ENCODE data around the gene AP2A2. TPM values are rescaled to one million over a fixed set of nuclear protein-coding genes. Genes with fewer than 3 reads are reported as not detected.

The AP2A2 gene
- total RNA-seq, 2 donors from 2014 or later = 79.4 to 97.7 TPM

DNA sequence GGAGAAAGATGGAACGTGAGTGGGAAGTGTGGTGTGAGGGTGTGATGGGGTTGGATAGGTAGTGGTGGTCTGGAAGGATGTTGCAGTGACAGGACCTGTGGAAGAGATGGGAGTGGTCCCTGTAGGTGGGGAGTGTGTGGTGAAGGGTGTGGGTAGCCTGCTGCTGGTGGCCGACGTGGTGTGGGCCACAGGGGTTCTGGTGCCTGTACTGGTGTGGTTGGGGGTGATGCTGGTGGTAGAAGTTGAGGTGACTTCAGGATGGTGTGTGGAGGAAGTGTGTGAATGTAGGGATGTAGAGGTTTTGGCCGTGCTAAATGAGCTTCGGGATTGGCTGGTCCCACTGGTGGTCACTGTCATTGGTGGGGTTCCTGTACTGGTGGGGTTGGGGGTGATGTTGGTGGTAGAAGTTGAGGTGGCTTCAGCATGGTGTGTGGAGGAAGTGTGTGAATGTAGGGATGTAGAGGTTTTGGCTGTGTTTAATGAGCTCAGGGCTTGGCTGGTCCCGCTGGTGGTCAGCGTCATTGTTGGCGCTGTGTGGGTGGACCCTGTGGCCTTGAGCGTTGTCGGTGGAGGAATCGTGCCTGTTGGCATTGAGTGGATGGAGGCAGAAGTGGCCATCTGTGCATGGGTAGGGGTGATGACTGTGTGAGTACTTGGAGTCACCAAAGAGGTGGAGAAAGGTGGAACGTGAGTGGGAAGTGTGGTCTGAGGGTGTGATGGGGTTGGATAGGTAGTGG lies 91.8 kb downstream of the AP2A2 start:
- Histone ChIP-seq H3K9me3 (ENCODE audit: control insufficient read depth, low read length) (no peaks in the 10 kb centered on the region), H3K4me3 (ENCODE audit: low read length) (no peak overlapping the region), H3K4me1 (ENCODE audit: control insufficient read depth, insufficient read depth, low read length) (no peaks in the 10 kb centered on the region), H3K27me3 (ENCODE audit: control insufficient read depth, insufficient read depth, low read length, poor library complexity, severe bottlenecking) (no peaks in the 10 kb centered on the region), H3K9ac (ENCODE audit: extremely low read depth, low read length, poor library complexity, severe bottlenecking) (no peak overlapping the region), H3K36me3 (ENCODE audit: control insufficient read depth, insufficient read depth, low read length) (no peaks in the 10 kb centered on the region), H3K27ac (ENCODE audit: low read depth, low read length) (no peak overlapping the region)
- DNase-seq = no peak
- TF ChIP-seq, protein P1, sequence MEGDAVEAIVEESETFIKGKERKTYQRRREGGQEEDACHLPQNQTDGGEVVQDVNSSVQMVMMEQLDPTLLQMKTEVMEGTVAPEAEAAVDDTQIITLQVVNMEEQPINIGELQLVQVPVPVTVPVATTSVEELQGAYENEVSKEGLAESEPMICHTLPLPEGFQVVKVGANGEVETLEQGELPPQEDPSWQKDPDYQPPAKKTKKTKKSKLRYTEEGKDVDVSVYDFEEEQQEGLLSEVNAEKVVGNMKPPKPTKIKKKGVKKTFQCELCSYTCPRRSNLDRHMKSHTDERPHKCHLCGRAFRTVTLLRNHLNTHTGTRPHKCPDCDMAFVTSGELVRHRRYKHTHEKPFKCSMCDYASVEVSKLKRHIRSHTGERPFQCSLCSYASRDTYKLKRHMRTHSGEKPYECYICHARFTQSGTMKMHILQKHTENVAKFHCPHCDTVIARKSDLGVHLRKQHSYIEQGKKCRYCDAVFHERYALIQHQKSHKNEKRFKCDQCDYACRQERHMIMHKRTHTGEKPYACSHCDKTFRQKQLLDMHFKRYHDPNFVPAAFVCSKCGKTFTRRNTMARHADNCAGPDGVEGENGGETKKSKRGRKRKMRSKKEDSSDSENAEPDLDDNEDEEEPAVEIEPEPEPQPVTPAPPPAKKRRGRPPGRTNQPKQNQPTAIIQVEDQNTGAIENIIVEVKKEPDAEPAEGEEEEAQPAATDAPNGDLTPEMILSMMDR (conservative IDR thresholded peaks at IDR 0.05) = no peak
- Mint-ChIP-seq H3K9me3 (peaks cover 15% of the 10 kb centered on the region), H3K27ac (no peak overlapping the region), H3K36me3 (ENCODE audit: low read depth) (peaks cover 14% of the 10 kb centered on the region), H3K4me1 (no peaks in the 10 kb centered on the region), H3K4me3 (no peak overlapping the region), H3K27me3 (ENCODE audit: insufficient read depth) (no peaks in the 10 kb centered on the region)
- WGBS, 2 experiments (ENCODE audit: insufficient coverage in 1 of 2, insufficient read length in 1 of 2) = 88 to 90% methylated on average over 12 of the region's 12 CpGs

DNA sequence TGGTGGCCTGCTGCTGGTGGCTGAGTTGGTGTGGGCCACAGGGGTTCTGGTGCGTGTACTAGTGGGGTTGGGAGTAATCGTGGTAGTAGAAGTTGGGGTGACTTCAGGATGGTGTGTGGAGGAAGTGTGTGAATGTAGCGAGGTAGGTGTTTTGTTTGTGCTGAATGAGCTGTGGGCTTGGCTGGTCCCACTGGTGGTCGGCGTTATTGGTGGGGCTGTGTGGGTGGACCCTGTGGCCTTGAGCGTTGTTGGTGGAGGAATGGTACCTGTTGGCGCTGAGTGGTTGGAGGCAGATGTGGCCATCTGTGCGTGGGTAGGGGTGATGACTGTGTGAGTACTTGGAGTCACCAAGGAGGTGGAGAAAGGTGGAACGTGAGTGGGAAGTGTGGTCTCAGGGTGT lies 92.4 kb downstream of the AP2A2 start:
- no peaks in the 10 kb centered on the region for H3K4me1 Mint-ChIP-seq
- H3K27ac Mint-ChIP-seq = no peak overlapping the region
- no peak for DNase-seq
- H3K4me3 ChIP-seq (ENCODE audit: low read length) = no peak overlapping the region
- H3K4me1 ChIP-seq (ENCODE audit: control insufficient read depth, insufficient read depth, low read length) = no peaks in the 10 kb centered on the region
- H3K36me3 ChIP-seq (ENCODE audit: control insufficient read depth, insufficient read depth, low read length) = no peaks in the 10 kb centered on the region
- no peaks in the 10 kb centered on the region for H3K9me3 ChIP-seq (ENCODE audit: control insufficient read depth, low read length)
- no peaks in the 10 kb centered on the region for H3K27me3 Mint-ChIP-seq (ENCODE audit: insufficient read depth)
- H3K9ac ChIP-seq (ENCODE audit: extremely low read depth, low read length, poor library complexity, severe bottlenecking) = no peak overlapping the region
- no peaks in the 10 kb centered on the region for H3K27me3 ChIP-seq (ENCODE audit: control insufficient read depth, insufficient read depth, low read length, poor library complexity, severe bottlenecking)
- peaks cover 15% of the 10 kb centered on the region for H3K9me3 Mint-ChIP-seq
- no peak overlapping the region for H3K4me3 Mint-ChIP-seq
- TF ChIP-seq, protein P1 (conservative IDR thresholded peaks at IDR 0.05) = no peak
- 94 to 100% methylated on average over 5 to 9 of the region's 9 CpGs for WGBS, 2 experiments (ENCODE audit: insufficient coverage in 1 of 2, insufficient read length in 1 of 2)
- H3K36me3 Mint-ChIP-seq (ENCODE audit: low read depth) = peaks cover 14% of the 10 kb centered on the region
- H3K27ac ChIP-seq (ENCODE audit: low read depth, low read length) = no peak overlapping the region

DNA sequence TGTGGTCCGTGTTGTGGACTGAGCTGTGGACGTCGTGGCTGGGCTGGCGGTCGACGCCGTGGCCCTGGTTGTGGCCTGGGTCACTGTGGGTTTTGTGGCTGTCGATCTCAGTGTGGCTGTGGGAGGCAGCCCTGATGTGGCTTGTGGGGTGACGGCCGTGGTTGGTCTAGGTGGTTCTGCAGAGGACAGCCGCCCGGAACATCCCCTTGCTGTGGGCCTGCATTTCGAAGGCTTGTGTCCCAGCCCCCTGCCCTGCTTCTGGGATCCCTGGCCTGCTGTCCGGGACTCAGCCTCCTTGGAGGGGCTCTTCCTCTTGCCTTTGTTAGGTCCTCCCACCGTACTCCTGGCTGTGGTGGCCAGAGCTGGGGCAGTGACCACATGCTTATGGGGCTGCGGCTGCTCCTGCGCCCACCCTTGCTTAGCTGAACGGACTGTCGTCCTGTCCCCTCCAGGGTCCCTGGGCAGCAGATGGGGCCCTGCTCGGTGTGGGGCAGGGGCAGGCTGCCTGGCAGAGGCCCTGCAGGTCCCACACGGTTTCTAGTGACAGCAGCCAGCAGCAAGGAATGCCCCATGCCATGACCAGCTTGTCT lies 93.7 kb downstream of the AP2A2 start:
- Mint-ChIP-seq H3K4me1 (no peaks in the 10 kb centered on the region), H3K36me3 (ENCODE audit: low read depth) (peaks cover 14% of the 10 kb centered on the region), H3K27ac (no peak overlapping the region), H3K27me3 (ENCODE audit: insufficient read depth) (no peaks in the 10 kb centered on the region), H3K9me3 (peaks cover 15% of the 10 kb centered on the region), H3K4me3 (no peak overlapping the region)
- no peak overlapping the region for H3K9ac ChIP-seq (ENCODE audit: extremely low read depth, low read length, poor library complexity, severe bottlenecking)
- H3K4me3 ChIP-seq (ENCODE audit: low read length) = no peak overlapping the region
- no peak for DNase-seq
- no peaks in the 10 kb centered on the region for H3K4me1 ChIP-seq (ENCODE audit: control insufficient read depth, insufficient read depth, low read length)
- H3K36me3 ChIP-seq (ENCODE audit: control insufficient read depth, insufficient read depth, low read length) = no peaks in the 10 kb centered on the region
- no peaks in the 10 kb centered on the region for H3K27me3 ChIP-seq (ENCODE audit: control insufficient read depth, insufficient read depth, low read length, poor library complexity, severe bottlenecking)
- TF ChIP-seq, protein P1 (conservative IDR thresholded peaks at IDR 0.05) = no peak
- H3K9me3 ChIP-seq (ENCODE audit: control insufficient read depth, low read length) = no peaks in the 10 kb centered on the region
- no peak overlapping the region for H3K27ac ChIP-seq (ENCODE audit: low read depth, low read length)
- WGBS, 2 experiments (ENCODE audit: insufficient coverage in 1 of 2, insufficient read length in 1 of 2) = 89 to 98% methylated on average over 8 to 21 of the region's 21 CpGs
